Esophagus muscularis mucosa (tissue), 4 donors: ENCODE results near the gene MPST. TPM values are rescaled to one million over a fixed set of nuclear protein-coding genes. Genes with fewer than 3 reads are reported as not detected.

Source experiments
- DNase-seq: peaks from one replicate; pipeline ENCODE4 v3.0.0-alpha.2; 2017; ENCODE audit errors: extremely low spot score
- H3K27ac ChIP-seq, 4 donors: fragments of 200-600 bp; sonication (generic); replicated peaks in 1 of 4; 1 replicate in 3 of 4; 2 replicates in 1 of 4; pipeline ENCODE4 v1.5.1; 2016 to 2019; ENCODE audit warnings: mild to moderate bottlenecking in 1 of 4
- H3K27me3 ChIP-seq, 4 donors: fragments of 200-600 bp; sonication (generic); one replicate each; pipeline versions ENCODE4 v1.5.1 to v1.6.0; 2016 to 2019
- H3K36me3 ChIP-seq, 4 donors: fragments of 200-600 bp; sonication (generic); one replicate each; pipeline ENCODE4 v1.5.1; 2016 to 2019
- H3K4me1 ChIP-seq, 4 donors: fragments of 200-600 bp; sonication (generic); one replicate each; pipeline ENCODE4 v1.5.1; 2016 to 2019
- H3K4me3 ChIP-seq, 4 donors: fragments of 200-600 bp; sonication (generic); 1 replicate in 2 of 4; 2 replicates in 2 of 4; pipeline ENCODE4 v1.5.1; 2016 to 2019; ENCODE audit warnings: mild to moderate bottlenecking in 4 of 4, moderate library complexity in 1 of 4
- H3K9me3 ChIP-seq, 4 donors: fragments of 200-600 bp; sonication (generic); 1 replicate in 3 of 4; 2 replicates in 1 of 4; pipeline ENCODE4 v1.5.1; 2016 to 2019
- CTCF ChIP-seq, 3 experiments: fragments of 200-600 bp in 2 of 3; fragments of 450-650 bp in 1 of 3; sonication (generic) in 2 of 3; IDR thresholded peaks; one replicate each; pipeline ENCODE4 v1.5.1; 2017 to 2019; ENCODE audit warnings: antibody characterized with exemption in 3 of 3, mild to moderate bottlenecking in 2 of 3, moderate library complexity in 1 of 3
- EP300 ChIP-seq: sonication (generic); formaldehyde crosslinking; IDR thresholded peaks from one replicate; pipeline ENCODE4 v1.6.1; 2017; ENCODE audit warnings: antibody characterized with exemption
- POLR2A ChIP-seq: fragments of 450-650 bp; IDR thresholded peaks from one replicate; pipeline ENCODE4 v1.6.1; 2017; ENCODE audit warnings: antibody characterized with exemption, moderate library complexity, mild to moderate bottlenecking, low read depth
- POLR2AphosphoS5 ChIP-seq, 2 donors: sonication (generic); formaldehyde crosslinking; IDR thresholded peaks; one replicate each; pipeline ENCODE4 v1.6.1; 2017; ENCODE audit warnings: antibody characterized with exemption in 2 of 2
- WGBS: methylation state at CpG from one replicate; pipeline ENCODE4 v1.1.5; 2018; 5-methylcytosine and 5-hydroxymethylcytosine counted together
- intact Hi-C: fragments of 100-400 bp; cut with DNase I; formaldehyde crosslinking; loops from one replicate; pipeline ENCODE4 v1.15.1; 2023
- total RNA-seq, 4 donors: library from RNA; depleted of rRNA; stranded (reverse); fragments of >200 nt; gene quantifications; one replicate each; pipeline versions ENCODE4 v1.1.0 to v1.2.1, GENCODE V29; 2016

MPST gene
- total RNA-seq, 4 donors from 2014 or later, result 124 to 205 (median 169) TPM

- no peak overlapping the region for H3K27ac ChIP-seq
- 86% methylated on average over 12 of the region's 16 CpGs for WGBS
- intact Hi-C loops, result no loop called here
These were observed 3.2 kb downstream of the MPST start for GRCh38 chr22:37022483-37023337.

GRCh38 chr22:37023743-37024338 lies 4.3 kb downstream of the MPST start:
- Histone ChIP-seq H3K36me3 (peaks cover 22 to 61% (median 39%) of the 10 kb centered on the region in 4 donors), H3K27ac (no peak overlapping the region), H3K4me1 (peaks cover 30 to 46% (median 38%) of the 10 kb centered on the region in 4 donors), H3K4me3 (no peak overlapping the region), H3K9me3 (no peaks in the 10 kb centered on the region), H3K27me3 (no peaks in the 10 kb centered on the region)
- 94% methylated on average over 31 of the region's 34 CpGs for WGBS
- DNase-seq, result no peak
- intact Hi-C loops, result no loop called here
- TF ChIP-seq POLR2AphosphoS5 (IDR thresholded peaks at IDR 0.05) (no peak), POLR2A (no peak), EP300 (no peak), CTCF (IDR thresholded peaks at IDR 0.05) (no peak)

More at GRCh38 chr22:37022483-37023337, 3.2 kb downstream of the MPST start:
- H3K9me3 ChIP-seq, result no peaks in the 10 kb centered on the region
- DNase-seq, result no peak
- peaks cover 39 to 58% (median 49%) of the 10 kb centered on the region in 4 donors for H3K4me1 ChIP-seq
- TF ChIP-seq POLR2AphosphoS5 (IDR thresholded peaks at IDR 0.05), result no peak
- no peak for TF ChIP-seq POLR2A
- no peak for TF ChIP-seq CTCF (IDR thresholded peaks at IDR 0.05)
- peaks cover 21 to 53% (median 34%) of the 10 kb centered on the region in 4 donors for H3K36me3 ChIP-seq
- no peak overlapping the region for H3K4me3 ChIP-seq
- no peaks in the 10 kb centered on the region for H3K27me3 ChIP-seq

GRCh38 chr22:37024339-37025157 lies 5.0 kb downstream of the MPST start:
- Histone ChIP-seq H3K27ac (no peak overlapping the region), H3K27me3 (no peaks in the 10 kb centered on the region), H3K9me3 (no peaks in the 10 kb centered on the region), H3K4me1 (peaks cover 30 to 46% (median 38%) of the 10 kb centered on the region in 4 donors), H3K4me3 (no peak overlapping the region), H3K36me3 (peaks cover 29 to 68% (median 46%) of the 10 kb centered on the region in 4 donors)
- intact Hi-C loops, result no loop called here
- 87% methylated on average over 51 of the region's 71 CpGs for WGBS
- no peak for DNase-seq
- no peak for TF ChIP-seq CTCF (IDR thresholded peaks at IDR 0.05)
- no peak for TF ChIP-seq POLR2AphosphoS5 (IDR thresholded peaks at IDR 0.05)
- TF ChIP-seq EP300, result no peak
- no peak for TF ChIP-seq POLR2A

GRCh38 chr22:37025500-37026070 lies 6.0 kb downstream of the MPST start:
- Histone ChIP-seq H3K27ac (no peak overlapping the region), H3K9me3 (no peaks in the 10 kb centered on the region), H3K27me3 (no peaks in the 10 kb centered on the region), H3K36me3 (peaks cover 37 to 77% (median 50%) of the 10 kb centered on the region in 4 donors), H3K4me1 (peaks cover 24 to 41% (median 34%) of the 10 kb centered on the region in 4 donors), H3K4me3 (no peak overlapping the region)
- DNase-seq, result no peak
- TF ChIP-seq POLR2A, result no peak
- 89% methylated on average over 10 of the region's 10 CpGs for WGBS
- intact Hi-C loops, result no loop called here
